Uterus (tissue), 4 donors: Measurements from ENCODE around the gene CHPF. TPM values are rescaled to one million over a fixed set of nuclear protein-coding genes. Genes with fewer than 3 reads are reported as not detected.

ENCODE experiments used
- DNase-seq, 2 donors: peaks; one replicate each; pipeline ENCODE4 v3.0.0-alpha.2; 2019 to 2020
- H3K27ac ChIP-seq, 2 donors: fragments of 200-600 bp; sonication (generic); 1 replicate in 1 of 2; 2 replicates in 1 of 2; pipeline ENCODE4 v1.5.1; 2016 to 2018
- H3K27me3 ChIP-seq, 2 donors: fragments of 200-600 bp; sonication (generic); one replicate each; pipeline ENCODE4 v1.5.1; 2018 to 2019; ENCODE audit warnings: control low read depth in 1 of 2
- H3K36me3 ChIP-seq, 2 donors: fragments of 200-600 bp; sonication (generic); one replicate each; pipeline ENCODE4 v1.5.1; 2019; ENCODE audit warnings: control low read depth in 1 of 2
- H3K4me1 ChIP-seq, 2 donors: fragments of 200-600 bp; sonication (generic); one replicate each; pipeline ENCODE4 v1.5.1; 2018 to 2019; ENCODE audit warnings: control low read depth in 1 of 2
- H3K4me3 ChIP-seq, 2 donors: fragments of 200-600 bp; sonication (generic); 1 replicate in 1 of 2; 2 replicates in 1 of 2; pipeline ENCODE4 v1.5.1; 2018 to 2019; ENCODE audit warnings: mild to moderate bottlenecking in 1 of 2
- H3K9me3 ChIP-seq, 2 donors: fragments of 200-600 bp; sonication (generic); one replicate each; pipeline ENCODE4 v1.5.1; 2019; ENCODE audit warnings: control low read depth in 1 of 2
- CTCF ChIP-seq, 4 experiments: fragments of 200-600 bp in 2 of 4; fragments of 450-650 bp in 2 of 4; sonication (generic) in 2 of 4; IDR thresholded peaks; one replicate each; pipeline ENCODE4 v1.5.1; 2016 to 2019; ENCODE audit warnings: antibody characterized with exemption in 4 of 4, mild to moderate bottlenecking in 2 of 4, moderate library complexity in 1 of 4
- POLR2A ChIP-seq, 2 donors: fragments of 450-650 bp; IDR thresholded peaks; one replicate each; pipeline ENCODE4 v1.6.1; 2016; ENCODE audit warnings: antibody characterized with exemption in 2 of 2, mild to moderate bottlenecking in 1 of 2, moderate library complexity in 1 of 2
- intact Hi-C: fragments of 100-400 bp; cut with DNase I; formaldehyde crosslinking; loops from one replicate; pipeline ENCODE4 v1.15.1; 2023; ENCODE audit warnings: low total_unique reads
- total RNA-seq, 4 donors: library from RNA; depleted of rRNA in 3 of 4; stranded (reverse); fragments of >200 nt in 3 of 4; gene quantifications; one replicate each; pipeline versions ENCODE4 v1.1.0 to v1.2.4, GENCODE V29; 2014 to 2023
- donor health status: DM: yes; HTN: yes; CAD: no.

Gene CHPF
- total RNA-seq, 4 donors from 2014 or later: 16.5 to 194 (median 42.5) TPM

- TF ChIP-seq CTCF (IDR thresholded peaks at IDR 0.05) (no peak), POLR2A (IDR thresholded peaks at IDR 0.05) (no peak)
- Histone ChIP-seq H3K9me3 (no peaks in the 10 kb centered on the region), H3K27me3 (no peaks in the 10 kb centered on the region), H3K4me1 (no peaks in the 10 kb centered on the region), H3K4me3 (no peak overlapping the region), H3K36me3 (no peaks in the 10 kb centered on the region), H3K27ac (no peak overlapping the region)
- no peak for DNase-seq
- intact Hi-C loops: no loop called here
Measured at GRCh38 chr2:219581346-219581745, 37.7 kb upstream of the CHPF start.

GRCh38 chr2:219578811-219579613 is 35.4 kb upstream of the CHPF start:
- Histone ChIP-seq H3K9me3 (no peaks in the 10 kb centered on the region), H3K27ac (no peak overlapping the region), H3K4me1 (no peaks in the 10 kb centered on the region), H3K36me3 (no peaks in the 10 kb centered on the region), H3K4me3 (no peak overlapping the region), H3K27me3 (no peaks in the 10 kb centered on the region)
- TF ChIP-seq POLR2A (IDR thresholded peaks at IDR 0.05) (no peak), CTCF (IDR thresholded peaks at IDR 0.05) (no peak)
- DNase-seq: no peak
- intact Hi-C loops: no loop called here

GRCh38 chr2:219576505-219577388 is 33.1 kb upstream of the CHPF start:
- Histone ChIP-seq H3K4me1 (no peaks in the 10 kb centered on the region), H3K27ac (no peak overlapping the region), H3K4me3 (no peak overlapping the region), H3K36me3 (no peaks in the 10 kb centered on the region), H3K27me3 (no peaks in the 10 kb centered on the region), H3K9me3 (no peaks in the 10 kb centered on the region)
- no peak for TF ChIP-seq CTCF (IDR thresholded peaks at IDR 0.05)
- TF ChIP-seq POLR2A (IDR thresholded peaks at IDR 0.05): no peak
- DNase-seq: no peak
- intact Hi-C loops: no loop called here

- DNase-seq: no peak
Measured at GRCh38 chr2:219575566-219576504, 32.2 kb upstream of the CHPF start.

More at GRCh38 chr2:219575566-219576504, 32.2 kb upstream of the CHPF start:
- Histone ChIP-seq H3K27ac (no peak overlapping the region), H3K4me1 (no peaks in the 10 kb centered on the region), H3K4me3 (no peak overlapping the region), H3K27me3 (no peaks in the 10 kb centered on the region), H3K9me3 (no peaks in the 10 kb centered on the region), H3K36me3 (no peaks in the 10 kb centered on the region)
- TF ChIP-seq POLR2A (IDR thresholded peaks at IDR 0.05) (no peak), CTCF (IDR thresholded peaks at IDR 0.05) (no peak)
- intact Hi-C loops: no loop called here
